ENCODE data around the gene SNTG2. TPM values are rescaled to one million over a fixed set of nuclear protein-coding genes. Genes with fewer than 3 reads are reported as not detected.

SNTG2 gene
- total RNA-seq, 4 donors from 2014 or later, result 1.7 to 5.9 (median 2.0) TPM; not detected in 1

- Histone ChIP-seq H3K27me3 (no peaks in the 10 kb centered on the region), H3K9me3 (no peaks in the 10 kb centered on the region), H3K4me1 (peaks cover 0 to 20% (median 6%) of the 10 kb centered on the region in 3 donors), H3K4me3 (no peak overlapping the region), H3K36me3 (no peaks in the 10 kb centered on the region), H3K27ac (no peak overlapping the region)
- intact Hi-C loops (cut with DNase I), result no loop called here
- no peak for TF ChIP-seq POLR2A (IDR thresholded peaks at IDR 0.05)
- no peak for TF ChIP-seq CTCF (IDR thresholded peaks at IDR 0.05)
- no peak for DNase-seq
- WGBS, 2 donors, result 81 to 88% methylated on average over 8 to 9 of the region's 9 CpGs
Measured at GRCh38 chr2:1077911-1078310, 127.3 kb downstream of the SNTG2 start.

- Histone ChIP-seq H3K4me3 (no peak overlapping the region), H3K9me3 (no peaks in the 10 kb centered on the region), H3K4me1 (peaks cover 0 to 20% (median 6%) of the 10 kb centered on the region in 3 donors), H3K27ac (no peak overlapping the region), H3K36me3 (no peaks in the 10 kb centered on the region), H3K27me3 (no peaks in the 10 kb centered on the region)
- TF ChIP-seq CTCF (IDR thresholded peaks at IDR 0.05), result no peak
- no peak for TF ChIP-seq POLR2A (IDR thresholded peaks at IDR 0.05)
- no peak for DNase-seq
- intact Hi-C loops (cut with DNase I), result no loop called here
- 69 to 100% methylated on average over 5 to 7 of the region's 10 CpGs for WGBS, 2 donors
Measured at GRCh38 chr2:1078326-1078725, 127.7 kb downstream of the SNTG2 start.

GRCh38 chr2:1079873-1080799 lies 129.5 kb downstream of the SNTG2 start:
- no peak for DNase-seq
- WGBS, 2 donors, result 85 to 93% methylated on average over 9 to 13 of the region's 15 CpGs
- H3K27ac ChIP-seq, result no peak overlapping the region
- intact Hi-C loops (cut with DNase I), result no loop called here
- no peak overlapping the region for H3K4me3 ChIP-seq
- H3K4me1 ChIP-seq, result peaks cover 0 to 20% (median 6%) of the 10 kb centered on the region in 3 donors
- H3K36me3 ChIP-seq, result no peaks in the 10 kb centered on the region
- no peak for TF ChIP-seq CTCF (IDR thresholded peaks at IDR 0.05)
- H3K27me3 ChIP-seq, result no peaks in the 10 kb centered on the region
- H3K9me3 ChIP-seq, result no peaks in the 10 kb centered on the region

- Histone ChIP-seq H3K27ac (peak overlapping the region in 2 of 4 donors; percentile 36 to 55), H3K27me3 (no peaks in the 10 kb centered on the region), H3K4me1 (peaks cover 0 to 20% (median 6%) of the 10 kb centered on the region in 3 donors), H3K36me3 (no peaks in the 10 kb centered on the region), H3K4me3 (no peak overlapping the region), H3K9me3 (no peaks in the 10 kb centered on the region)
- intact Hi-C loops (cut with DNase I), result no loop called here
- 49 to 54% methylated on average over 4 to 6 of the region's 14 CpGs for WGBS, 2 donors
- DNase-seq, result no peak
- TF ChIP-seq POLR2A (IDR thresholded peaks at IDR 0.05) (no peak), CTCF (IDR thresholded peaks at IDR 0.05) (no peak)
Measured at GRCh38 chr2:1081451-1082225, 131.0 kb downstream of the SNTG2 start.

Measured in esophagus squamous epithelium (tissue), 5 donors.